Ammon's horn (tissue), 1 donor: ENCODE results near the gene NUBP1.
"Not testable (repeated sequence)": the region's sequence is repeated elsewhere in the genome, so short reads cannot be mapped to it uniquely, and the experiment has no call there.

Source experiments
- DNase-seq: peaks from one replicate; pipeline ENCODE4 v3.0.0-alpha.2; 2016; ENCODE audit warnings: low spot score

Gene NUBP1

DNA sequence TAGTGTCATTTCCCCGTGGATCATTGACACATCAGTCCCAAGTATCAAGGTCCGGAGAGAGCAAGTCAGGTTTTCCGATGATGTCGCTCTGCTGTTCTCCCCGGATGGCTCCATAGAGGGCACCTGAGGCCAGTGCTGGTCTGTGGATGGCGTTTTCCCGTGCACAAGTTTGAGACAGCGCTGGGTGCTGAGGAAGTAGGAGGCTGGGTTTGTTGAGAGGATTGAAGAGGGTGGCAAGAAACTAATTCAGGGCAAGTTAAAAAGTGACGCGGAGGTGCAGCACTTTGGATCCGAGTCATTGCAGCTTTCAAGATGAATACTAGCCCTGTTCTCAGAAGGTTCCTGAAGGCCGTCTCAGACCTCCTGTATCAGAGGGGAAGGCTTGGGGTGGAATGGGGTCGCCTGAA lies 7.7 kb downstream of the NUBP1 start:
- no peak for DNase-seq

DNA sequence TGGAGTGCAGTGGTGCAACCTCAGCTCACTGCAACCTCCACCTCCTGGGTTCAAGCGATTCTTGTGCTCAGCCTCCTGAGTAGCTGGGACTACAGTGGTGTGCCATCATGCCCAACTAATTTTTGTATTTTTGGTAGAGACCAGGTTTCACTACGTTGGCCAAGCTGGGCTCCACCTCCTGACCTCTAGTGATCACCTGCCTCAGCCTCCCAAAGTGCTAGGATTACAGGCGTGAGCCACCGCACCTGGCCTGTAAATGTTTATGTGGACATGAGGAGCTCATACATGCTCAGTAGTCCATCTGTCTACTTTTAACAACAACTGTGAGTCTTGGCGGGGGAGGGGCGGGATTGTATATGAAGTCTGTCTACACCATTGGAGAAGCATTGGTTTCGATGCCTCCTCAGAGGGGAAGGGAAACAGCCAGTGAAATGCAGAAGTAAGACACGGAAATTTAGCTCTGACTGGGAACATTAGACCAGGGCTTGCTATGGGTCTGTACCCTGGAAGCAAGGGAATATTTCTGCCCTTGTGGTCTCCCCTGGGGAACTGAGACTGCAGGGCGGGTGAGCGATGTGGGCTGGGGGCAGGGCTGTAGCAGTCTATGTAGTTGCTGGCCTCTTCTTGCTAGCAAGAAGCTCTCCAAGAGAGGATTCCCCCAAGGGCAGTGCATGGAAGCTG lies 9.3 kb downstream of the NUBP1 start:
- peak; percentile 76 for DNase-seq

DNA sequence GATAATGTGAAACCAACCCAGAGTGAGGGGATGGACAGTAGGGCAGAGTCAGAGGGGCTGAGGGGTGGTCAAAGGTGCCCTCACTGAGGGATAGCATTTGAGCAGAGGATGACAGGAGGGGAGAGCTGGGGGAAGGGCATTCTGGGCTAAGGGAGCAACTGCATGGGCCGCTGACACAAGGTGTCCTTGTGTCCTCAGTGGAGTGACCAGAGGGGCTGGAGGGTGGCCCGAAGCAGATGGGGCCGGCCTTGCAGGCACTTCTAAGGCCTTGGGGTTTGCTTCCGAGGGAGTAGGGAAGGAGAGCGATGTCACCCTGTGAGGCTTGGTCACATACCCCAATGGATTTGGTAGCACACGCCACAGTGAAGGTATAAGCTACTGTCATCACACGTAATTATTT lies 10.0 kb downstream of the NUBP1 start:
- peak; percentile 1 for DNase-seq

DNA sequence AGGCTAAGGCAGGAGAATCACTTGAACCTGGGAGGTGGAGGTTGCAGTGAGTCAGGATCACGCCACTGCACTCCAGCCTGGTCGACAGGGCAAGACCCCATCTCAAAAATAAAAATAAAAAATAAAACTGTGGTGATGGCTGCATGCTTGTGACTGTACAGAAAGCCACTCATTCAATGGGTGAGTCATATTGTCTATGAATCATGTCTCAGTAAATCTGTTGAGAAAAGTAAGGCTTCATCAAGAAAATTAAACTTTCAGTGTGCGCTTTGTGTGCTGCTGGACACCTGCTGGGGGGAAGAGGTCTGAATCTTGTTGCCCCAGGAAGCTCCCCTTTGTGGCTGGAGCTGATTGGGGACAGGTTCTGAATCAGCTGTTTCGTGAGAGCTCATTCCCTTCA lies 11.3 kb downstream of the NUBP1 start:
- no peak for DNase-seq

DNA sequence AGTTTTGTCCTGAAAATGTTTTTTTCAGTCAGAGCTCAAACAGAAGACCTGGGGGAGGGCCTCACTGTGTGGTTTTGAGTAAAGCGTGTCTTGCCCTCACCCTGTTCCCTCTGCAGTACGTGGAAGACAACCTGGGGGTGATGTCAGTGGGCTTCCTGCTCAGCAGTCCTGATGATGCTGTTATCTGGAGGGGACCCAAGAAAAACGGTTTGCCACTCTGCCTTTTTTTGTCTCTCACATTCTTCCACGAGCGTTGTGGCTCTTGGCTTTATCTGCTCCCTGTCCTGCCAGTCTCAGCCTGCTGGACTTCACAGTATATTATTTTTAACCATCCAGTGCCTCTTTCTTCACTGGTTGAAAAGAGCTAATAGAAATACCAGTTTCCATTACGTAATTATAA lies 12.9 kb downstream of the NUBP1 start:
- DNase-seq, result no peak

DNA sequence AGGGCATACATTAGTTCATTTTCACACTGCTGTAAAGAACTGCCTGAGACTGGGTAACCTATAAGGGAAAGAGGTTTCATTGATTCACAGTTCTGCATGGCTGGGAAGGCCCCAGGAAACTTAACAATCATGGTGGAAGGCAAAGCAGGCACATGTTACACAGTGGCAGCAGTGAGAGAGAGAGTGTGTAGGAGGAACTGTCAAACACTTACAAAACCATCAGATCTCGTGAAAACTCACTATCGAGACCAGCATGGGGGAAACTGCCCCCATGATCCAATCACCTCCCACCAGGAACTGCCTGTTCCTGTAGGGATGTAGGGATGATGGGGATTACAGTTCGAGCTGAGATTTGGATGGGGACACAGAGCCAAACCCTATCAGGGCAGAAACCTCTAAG lies 17.2 kb downstream of the NUBP1 start:
- DNase-seq, result peak; percentile 35

DNA sequence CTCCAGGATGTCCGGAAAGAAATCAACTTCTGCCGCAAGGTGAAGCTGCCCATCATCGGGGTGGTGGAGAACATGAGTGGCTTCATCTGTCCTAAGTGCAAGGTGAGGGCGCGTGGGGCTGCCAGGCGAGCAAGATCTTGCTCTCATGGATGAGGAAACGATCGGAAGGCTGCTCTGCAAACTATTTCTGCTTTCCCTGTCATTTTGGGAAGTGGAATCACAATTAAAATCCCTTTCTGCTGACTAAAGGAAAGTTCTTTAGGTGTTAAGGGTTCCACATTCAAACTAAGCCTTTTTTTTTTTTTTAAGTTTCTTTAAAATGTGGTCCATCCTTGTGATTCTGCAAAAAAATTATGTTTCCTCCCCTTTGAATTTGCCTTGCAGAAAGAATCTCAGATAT lies 17.7 kb downstream of the NUBP1 start:
- DNase-seq, result no peak

DNA sequence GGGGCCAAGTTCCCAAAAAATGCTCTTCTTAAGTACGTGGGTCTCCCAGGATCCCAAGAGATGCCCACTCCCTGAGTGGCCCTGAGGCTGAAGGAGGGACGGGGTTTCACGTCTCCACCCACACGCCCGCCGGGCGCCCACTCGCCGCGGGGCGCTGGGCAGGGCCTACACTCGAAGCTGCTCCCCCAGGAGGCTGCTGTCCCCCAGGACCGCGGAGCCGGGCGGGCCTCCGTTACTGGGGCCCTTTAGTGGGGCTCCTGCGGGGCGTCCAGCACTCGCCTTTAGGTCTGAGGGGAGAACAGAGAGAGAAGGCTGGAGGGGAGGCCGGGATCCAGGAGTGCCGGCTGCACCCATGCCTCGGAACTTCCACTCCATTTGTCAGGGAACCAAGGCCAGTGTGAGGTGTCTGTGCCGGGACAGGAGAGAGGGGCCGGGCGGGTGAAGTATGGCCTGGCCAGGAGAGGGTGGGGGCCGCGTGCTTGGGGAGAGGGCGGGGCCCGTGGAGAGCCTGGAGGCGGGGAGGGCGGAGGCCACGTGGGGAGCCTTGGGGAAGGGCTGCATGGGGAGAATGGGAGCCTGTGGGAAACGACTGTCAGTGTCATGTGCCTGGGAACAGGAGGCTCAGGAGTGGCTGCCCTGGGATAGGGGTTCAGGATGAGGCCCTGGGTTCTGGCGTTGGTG lies 18.8 kb downstream of the NUBP1 start:
- DNase-seq, result no peak

DNA sequence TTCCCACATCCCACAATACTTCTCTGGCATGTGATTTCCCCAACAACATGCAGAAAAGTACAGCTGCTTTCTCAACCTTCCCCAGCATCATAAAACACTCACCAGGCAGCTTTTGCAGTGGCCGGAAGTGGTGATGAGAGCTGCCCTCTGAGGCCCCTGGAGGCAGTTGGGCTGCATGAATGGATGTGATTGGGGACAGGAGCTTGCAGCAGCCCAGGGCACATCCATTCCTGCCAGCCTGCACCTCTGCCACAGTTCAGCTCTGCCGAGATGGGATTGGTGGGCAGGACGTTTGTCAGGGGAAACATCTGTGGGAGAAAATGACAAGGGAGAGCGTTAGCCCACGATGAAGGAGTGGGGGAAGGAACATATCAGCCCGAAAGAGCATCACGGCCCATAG lies 19.8 kb downstream of the NUBP1 start:
- DNase-seq, result no peak

DNA sequence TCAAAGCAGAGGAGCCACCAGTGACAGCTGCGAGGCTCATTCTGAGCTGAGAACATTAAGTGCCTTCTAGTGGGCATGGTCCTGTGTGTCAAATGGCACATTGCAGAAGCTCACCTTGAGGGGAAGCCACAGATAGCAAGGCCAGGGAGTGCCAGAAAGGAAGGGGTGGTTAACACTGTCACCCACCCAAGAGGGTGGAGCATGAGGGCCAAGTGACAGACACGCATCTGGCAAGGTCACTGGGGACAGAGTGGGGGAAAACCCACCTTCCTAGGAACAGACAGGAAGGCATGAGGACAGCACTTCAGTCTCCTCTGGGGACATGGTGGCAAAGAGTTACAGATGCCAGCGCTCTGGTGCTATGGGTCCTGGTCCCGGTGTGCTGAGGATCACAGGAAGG lies 22.1 kb downstream of the NUBP1 start:
- DNase-seq, result no peak

DNA sequence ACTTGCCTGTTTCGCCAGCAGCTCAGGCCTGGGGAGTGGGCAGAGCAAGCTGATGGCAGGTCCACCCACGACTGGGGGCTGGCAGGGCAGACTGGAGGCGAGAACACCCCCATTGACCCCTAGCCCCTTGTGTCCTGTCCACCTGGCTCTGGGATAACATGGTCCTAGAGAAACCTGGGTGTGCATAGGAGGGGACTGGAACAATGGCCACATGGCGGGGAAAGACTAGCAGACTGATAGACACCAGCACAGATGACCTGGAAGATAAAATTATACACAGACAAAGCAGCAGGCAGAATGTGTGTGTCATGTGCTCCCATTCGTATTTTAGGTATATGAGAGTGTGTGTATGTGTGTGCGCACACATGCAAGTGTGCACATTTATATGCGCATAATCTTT lies 23.5 kb downstream of the NUBP1 start:
- DNase-seq, result no peak

DNA sequence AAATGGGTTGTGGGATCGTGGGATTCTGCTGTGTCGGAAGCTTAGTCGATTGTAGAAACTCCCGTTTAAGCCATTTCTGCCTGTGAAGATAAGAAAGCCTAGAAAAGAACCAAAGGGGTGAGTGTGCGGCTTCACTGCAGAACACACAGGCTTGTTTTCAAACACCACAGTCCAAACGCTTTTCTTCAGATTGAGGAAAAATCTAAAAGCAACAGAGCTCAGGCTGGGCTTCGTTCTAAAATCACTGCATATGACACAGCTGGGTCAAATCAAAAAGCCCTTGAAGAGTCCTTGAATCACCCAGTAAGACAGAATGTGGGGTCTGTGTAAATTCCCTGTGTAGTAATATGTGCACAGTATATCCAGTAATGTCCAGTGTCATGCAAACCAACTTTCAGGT lies 25.7 kb downstream of the NUBP1 start:
- DNase-seq, result no peak

DNA sequence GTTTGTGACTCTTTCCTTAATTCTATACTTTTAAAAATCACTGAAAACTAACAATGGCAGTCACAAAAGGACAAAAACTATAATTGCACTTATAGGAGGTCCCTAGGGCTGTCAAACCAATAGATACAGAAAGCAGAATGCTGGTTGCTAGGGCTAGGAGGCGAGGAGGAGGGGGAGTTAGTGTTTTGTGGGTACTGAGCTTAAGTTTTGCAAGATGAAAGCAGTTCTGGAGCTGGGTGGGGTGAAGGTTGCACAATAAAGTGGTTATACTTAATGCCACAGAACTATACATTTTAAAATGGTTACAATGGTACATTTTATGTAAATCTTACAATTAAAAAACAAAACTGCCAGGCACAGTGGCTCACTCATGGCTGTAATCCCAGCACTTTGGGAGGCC lies 27.3 kb downstream of the NUBP1 start:
- no peak for DNase-seq

DNA sequence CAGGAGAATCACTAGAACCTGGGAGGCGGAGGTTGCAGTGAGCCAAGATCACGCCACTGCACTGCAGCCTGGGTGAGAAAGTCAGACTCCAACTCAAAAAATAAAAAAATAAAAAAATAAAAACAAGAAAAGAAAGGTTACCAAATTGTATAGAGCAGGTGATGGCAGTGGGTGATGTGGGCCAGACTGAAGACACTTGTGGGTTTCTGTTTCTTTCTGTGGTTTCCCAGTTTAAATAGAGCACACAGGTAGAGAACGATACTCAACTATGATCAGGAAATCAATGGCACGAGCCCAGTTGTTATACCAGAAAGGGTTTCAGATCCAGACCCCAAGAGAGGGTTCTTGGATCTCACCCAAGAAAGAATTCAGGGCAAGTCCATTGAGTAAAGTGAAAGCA lies 32.6 kb downstream of the NUBP1 start:
- no peak for DNase-seq

DNA sequence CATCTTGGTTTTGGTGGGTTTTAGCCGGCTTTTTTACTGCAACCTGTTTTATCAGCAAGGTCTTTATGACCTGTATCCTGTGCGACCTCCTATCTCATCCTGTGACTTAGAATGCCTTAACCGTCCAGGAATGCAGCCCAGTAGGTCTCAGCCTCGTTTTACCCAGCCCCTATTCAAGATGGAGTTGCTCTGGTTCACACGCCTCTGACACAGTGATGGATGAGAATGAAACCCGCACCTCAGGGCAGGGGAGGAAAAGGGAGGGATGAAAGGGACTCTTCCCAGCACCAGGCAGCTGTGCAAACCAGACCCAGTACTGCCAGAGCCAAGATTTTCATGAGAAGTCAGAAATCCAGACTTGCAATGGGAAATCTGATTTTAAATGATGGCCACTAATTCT lies 33.3 kb downstream of the NUBP1 start:
- DNase-seq, result not testable (repeated sequence)

DNA sequence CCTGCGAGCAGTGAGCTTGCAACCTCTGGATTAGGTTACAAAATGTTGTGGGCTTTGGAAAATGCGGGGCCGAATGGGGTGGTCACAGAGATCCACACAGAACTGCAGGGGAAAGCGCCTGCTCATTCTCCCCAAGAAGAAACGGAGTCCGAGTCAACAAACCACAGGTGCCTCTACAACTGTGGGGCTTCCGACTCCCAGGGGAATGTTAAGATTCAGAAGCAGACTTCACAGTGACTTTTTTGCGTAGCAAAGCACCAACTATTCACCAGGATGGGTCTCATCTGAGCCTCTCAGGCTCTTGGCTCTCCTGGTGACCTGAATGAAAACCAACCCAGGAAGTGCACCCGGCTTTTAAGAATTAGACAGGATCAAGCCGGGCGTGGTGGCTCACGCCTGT lies 33.7 kb downstream of the NUBP1 start:
- no peak for DNase-seq

DNA sequence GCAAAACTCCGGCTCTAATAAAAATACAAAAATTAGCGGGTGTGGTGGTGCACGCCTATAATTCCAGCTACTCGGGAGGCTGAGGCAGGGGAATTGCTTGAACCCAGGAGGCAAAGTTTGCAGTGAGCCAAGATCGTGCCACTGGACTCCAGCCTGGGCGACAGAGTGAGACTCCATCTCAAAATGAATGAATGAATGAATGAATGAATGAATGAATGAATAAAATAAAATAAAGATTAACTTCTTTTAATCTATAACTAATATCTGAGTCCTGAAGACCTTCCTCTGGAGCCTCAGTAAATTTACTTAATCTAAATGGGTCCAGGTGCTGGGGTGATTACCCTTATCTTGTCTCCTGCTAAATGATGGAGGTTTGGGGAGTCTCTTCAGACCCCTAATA lies 36.3 kb downstream of the NUBP1 start:
- not testable (repeated sequence) for DNase-seq

DNA sequence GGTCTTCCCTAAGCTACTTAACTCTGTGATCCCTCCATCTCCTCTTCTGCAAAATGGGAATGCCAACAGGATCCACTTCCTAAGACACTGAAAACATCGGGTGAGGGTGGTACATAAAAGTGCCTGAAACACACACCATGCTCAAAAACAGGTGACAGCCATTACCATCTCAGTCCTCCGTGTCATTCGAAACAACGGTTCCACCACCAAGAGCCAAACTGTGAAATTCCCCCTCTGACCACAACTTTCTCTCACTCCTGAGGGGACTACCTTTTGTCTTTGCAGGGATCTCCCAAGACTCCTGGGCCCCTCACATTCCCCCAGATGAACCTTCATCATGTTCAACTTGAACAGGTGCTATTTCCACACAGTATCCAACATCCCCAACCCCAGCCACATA lies 37.0 kb downstream of the NUBP1 start:
- DNase-seq, result no peak

DNA sequence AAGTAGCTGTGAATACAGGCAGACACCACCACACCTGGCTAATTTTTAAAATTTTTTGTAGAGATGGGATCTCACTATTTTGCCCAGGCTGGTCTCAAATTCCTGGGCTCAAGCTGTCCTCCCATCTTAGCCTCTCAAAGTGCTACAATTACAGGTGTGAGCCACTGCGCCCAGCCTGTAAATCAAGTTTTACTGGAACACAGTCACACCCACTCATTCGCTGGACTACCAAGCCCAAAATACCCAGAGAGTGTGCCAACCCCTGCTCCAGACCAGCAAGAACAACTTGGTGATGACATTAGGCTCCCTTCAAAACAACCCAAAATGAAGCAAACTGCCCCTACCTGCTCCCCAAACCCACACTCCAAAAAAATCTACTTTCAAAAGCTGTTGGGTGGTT lies 39.0 kb downstream of the NUBP1 start:
- DNase-seq, result no peak

DNA sequence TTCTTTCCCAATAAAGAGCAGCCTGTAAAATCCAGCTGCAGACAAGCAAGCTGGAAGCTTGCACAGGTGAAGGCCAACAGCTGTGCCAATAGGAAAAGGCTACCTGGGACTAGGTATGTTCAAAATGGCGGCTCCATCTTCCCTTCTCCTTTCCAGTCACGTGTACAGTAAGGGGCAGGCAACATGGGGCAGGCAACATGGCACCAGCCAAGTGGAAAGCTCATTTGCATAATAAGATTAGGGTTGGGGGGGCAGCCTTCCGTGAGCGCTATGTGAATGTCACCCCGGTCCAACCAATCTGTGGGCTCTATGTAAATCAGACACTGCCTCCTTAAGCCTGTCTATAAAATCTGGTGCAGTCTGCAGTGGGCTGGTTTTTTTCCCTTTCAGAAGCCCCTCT lies 43.7 kb downstream of the NUBP1 start:
- DNase-seq, result no peak

DNA sequence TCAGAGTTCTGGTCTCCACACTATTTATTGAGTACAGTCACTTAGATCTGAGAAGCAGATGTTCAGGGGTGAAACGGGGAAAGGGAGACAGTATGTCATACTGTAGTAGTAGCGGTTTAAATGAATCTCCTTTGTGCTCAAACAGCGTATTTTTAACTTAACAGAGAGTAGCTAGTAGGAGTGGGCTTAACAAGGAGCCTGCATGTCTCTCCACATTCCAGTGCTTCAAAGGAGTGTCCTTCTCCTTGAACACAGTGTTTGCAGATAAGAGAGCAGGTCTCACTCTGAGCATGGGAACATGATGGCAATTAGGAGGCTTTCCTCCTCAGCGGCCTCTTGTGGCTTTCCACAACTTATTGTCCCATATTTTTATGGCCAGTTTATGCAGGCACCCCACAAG lies 45.0 kb downstream of the NUBP1 start:
- DNase-seq, result not testable (repeated sequence)

DNA sequence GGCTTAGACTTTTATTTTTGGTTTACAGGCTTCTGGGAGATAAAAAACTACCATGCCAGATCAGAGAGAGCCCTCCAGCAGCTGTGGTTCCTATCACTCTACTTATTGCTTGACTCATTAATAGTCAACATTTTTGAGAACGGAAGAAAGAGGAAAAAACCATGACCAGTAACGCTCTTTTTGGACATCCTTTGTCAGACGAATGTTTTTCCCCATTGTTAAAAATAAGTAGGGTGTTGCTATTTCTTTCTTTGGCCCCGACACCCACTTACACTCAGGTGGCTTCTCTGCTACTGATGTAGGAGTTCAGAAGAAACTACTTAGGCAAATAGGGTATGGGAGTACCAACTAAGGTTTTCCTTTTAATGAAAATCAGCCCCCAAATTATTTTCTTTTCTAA lies 47.4 kb downstream of the NUBP1 start:
- no peak for DNase-seq

DNA sequence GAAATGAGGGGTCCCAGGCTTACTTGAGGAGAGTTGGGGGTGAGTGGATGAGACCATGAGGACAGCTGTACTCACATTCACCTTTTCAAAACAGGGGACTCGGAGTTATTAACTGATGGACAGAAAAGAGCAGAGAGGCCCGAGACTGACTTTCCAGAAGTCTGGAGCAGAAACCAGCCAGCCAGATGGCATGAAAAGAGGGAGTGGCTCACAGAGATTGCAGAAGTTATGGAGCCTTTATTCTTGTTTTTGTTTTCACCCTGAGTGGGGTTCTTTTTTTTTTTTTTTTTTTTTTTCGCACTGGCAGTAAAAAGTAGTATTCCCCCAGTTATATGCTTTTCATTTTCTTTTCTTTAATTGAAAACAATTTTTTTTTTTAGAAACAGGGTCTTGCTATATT lies 56.1 kb downstream of the NUBP1 start:
- no peak for DNase-seq

DNA sequence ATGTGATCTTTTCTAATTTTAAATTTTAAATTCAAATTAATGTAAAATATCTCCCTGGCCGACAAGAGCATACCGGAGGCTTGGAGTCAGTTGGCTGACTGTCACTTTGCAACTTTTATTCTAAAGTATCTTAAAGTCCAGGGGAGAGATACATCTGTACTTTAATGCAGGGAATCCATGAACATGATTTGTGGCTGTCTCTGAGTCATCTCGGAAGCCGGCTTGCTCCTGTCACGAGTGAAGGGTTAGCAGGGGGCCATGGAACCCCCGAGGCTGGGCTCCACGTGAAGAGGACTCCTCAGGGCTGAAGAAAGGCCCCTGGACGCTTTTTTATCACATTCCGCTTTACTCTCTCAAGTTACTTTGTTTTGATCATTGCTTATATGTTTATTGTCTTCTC lies 61.7 kb downstream of the NUBP1 start:
- DNase-seq, result no peak
